ENCODE measurements around the gene SAMD7. TPM values are rescaled to one million over a fixed set of nuclear protein-coding genes. Genes with fewer than 3 reads are reported as not detected.

Gene SAMD7
- total and polyA plus RNA-seq, 2 of the 13 experiments (the other 11 are each of a cell fraction or from before 2014, with no cell fraction given), result not detected

GRCh38 chr3:169966951-169967915 lies 55.9 kb downstream of the SAMD7 start (continued):
- TF ChIP-seq CSRNP2 (CRISPR knock-in tag; conservative IDR thresholded peaks at IDR 0.05; ENCODE audit: low read depth), result no peak
- no peak for TF ChIP-seq ZNF660 (CRISPR knock-in tag; IDR thresholded peaks at IDR 0.05; ENCODE audit: borderline replicate concordance, low read depth)
- TF ChIP-seq ETV5 (CRISPR knock-in tag; IDR thresholded peaks at IDR 0.05; ENCODE audit: borderline replicate concordance), result no peak
- TF ChIP-seq ZNF468 (CRISPR knock-in tag; IDR thresholded peaks at IDR 0.05), result no peak
- no peak for TF ChIP-seq YEATS4 (CRISPR knock-in tag; IDR thresholded peaks at IDR 0.05; ENCODE audit: borderline replicate concordance)
- no peak for TF ChIP-seq ARHGAP35 (CRISPR knock-in tag; IDR thresholded peaks at IDR 0.05; ENCODE audit: borderline replicate concordance)
- no peak for TF ChIP-seq HNF4A (CRISPR knock-in tag; IDR thresholded peaks at IDR 0.05)
- TF ChIP-seq HOXD1 (CRISPR knock-in tag; IDR thresholded peaks at IDR 0.05), result no peak; the same call in 1 of the 2 replicates
- TF ChIP-seq, protein P1, sequence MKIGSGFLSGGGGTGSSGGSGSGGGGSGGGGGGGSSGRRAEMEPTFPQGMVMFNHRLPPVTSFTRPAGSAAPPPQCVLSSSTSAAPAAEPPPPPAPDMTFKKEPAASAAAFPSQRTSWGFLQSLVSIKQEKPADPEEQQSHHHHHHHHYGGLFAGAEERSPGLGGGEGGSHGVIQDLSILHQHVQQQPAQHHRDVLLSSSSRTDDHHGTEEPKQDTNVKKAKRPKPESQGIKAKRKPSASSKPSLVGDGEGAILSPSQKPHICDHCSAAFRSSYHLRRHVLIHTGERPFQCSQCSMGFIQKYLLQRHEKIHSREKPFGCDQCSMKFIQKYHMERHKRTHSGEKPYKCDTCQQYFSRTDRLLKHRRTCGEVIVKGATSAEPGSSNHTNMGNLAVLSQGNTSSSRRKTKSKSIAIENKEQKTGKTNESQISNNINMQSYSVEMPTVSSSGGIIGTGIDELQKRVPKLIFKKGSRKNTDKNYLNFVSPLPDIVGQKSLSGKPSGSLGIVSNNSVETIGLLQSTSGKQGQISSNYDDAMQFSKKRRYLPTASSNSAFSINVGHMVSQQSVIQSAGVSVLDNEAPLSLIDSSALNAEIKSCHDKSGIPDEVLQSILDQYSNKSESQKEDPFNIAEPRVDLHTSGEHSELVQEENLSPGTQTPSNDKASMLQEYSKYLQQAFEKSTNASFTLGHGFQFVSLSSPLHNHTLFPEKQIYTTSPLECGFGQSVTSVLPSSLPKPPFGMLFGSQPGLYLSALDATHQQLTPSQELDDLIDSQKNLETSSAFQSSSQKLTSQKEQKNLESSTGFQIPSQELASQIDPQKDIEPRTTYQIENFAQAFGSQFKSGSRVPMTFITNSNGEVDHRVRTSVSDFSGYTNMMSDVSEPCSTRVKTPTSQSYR (CRISPR knock-in tag; IDR thresholded peaks at IDR 0.05; ENCODE audit: borderline replicate concordance), result no peak
- TF ChIP-seq ZBTB1 (CRISPR knock-in tag; IDR thresholded peaks at IDR 0.05; ENCODE audit: borderline replicate concordance), result no peak
- TF ChIP-seq ZNF552 (CRISPR knock-in tag; IDR thresholded peaks at IDR 0.05; ENCODE audit: borderline replicate concordance), result no peak
- TF ChIP-seq SNAI1 (CRISPR knock-in tag; IDR thresholded peaks at IDR 0.05; ENCODE audit: borderline replicate concordance), result no peak
- TF ChIP-seq SNAPC4 (CRISPR knock-in tag; IDR thresholded peaks at IDR 0.05), result no peak
- no peak for TF ChIP-seq FOXP1 (IDR thresholded peaks at IDR 0.05)
- no peak for TF ChIP-seq FOXP1 (CRISPR knock-in tag; IDR thresholded peaks at IDR 0.05)
- TF ChIP-seq ZNF329 (CRISPR knock-in tag; IDR thresholded peaks at IDR 0.05; ENCODE audit: low read depth), result no peak
- TF ChIP-seq ZNF431 (CRISPR knock-in tag; IDR thresholded peaks at IDR 0.05; ENCODE audit: borderline replicate concordance, low read depth), result no peak
- peak; percentile 40 for TF ChIP-seq AGO2 (optimal IDR thresholded peaks at IDR 0.05; ENCODE audit: low read depth, low read length)
- no peak for TF ChIP-seq MAFF (IDR thresholded peaks at IDR 0.05; ENCODE audit: low read depth, low read length)
